Measurements from ENCODE around the gene SH3BP4. TPM values are rescaled to one million over a fixed set of nuclear protein-coding genes. Genes with fewer than 3 reads are reported as not detected.

Gene SH3BP4
- polyA plus RNA-seq, 2 of the 4 experiments (the other 2 are of a cell fraction): 22.6 to 35.7 TPM

DNA sequence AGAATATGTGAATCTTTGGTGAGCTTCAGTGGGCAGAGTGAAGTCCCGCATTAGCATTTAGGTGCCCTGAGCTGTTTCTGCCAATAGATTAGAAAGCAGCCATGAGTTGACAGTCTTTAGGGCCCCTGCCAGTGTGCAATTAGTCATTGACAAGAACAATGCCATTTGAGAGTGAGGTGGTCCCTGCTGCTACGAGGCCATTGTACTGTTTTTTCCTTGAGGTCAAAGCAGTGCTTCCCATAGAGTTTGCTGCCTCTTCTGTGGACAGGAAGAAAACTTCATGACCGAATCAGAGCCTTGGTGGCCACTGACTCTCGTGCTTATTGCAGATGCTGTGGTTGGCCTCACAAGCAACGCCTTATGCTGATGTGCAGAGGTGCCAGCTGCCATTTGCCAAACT lies 102.7 kb downstream of the SH3BP4 start:
- Histone ChIP-seq H3K4me1 (peaks cover 10% of the 10 kb centered on the region), H3K4me3 (no peak overlapping the region), H3K4me2 (no peak overlapping the region), H3K27ac (no peak overlapping the region), H3K9me3 (no peaks in the 10 kb centered on the region)
- ChIA-PET CTCF (interaction anchor here (0.7 to 2.1 kb wide), 5 partner anchors 12 to 503 kb away, joined by 3 to 6 read pairs (median 3); no protein-coding TSS in a partner anchor), POLR2A (no interaction called here)
- no peak for DNase-seq (ENCODE audit: low read depth in 1 of 2, low spot score in 1 of 2)
- no peak for ATAC-seq
- 85% methylated on average over 5 of the region's 5 CpGs for WGBS (ENCODE audit: missing lambda C conversion rate)
- no peak for FAIRE-seq
- TF ChIP-seq POLR2AphosphoS2 (conservative IDR thresholded peaks at IDR 0.05; ENCODE audit: low read length): no peak
- TF ChIP-seq ZFP36 (IDR thresholded peaks at IDR 0.05; ENCODE audit: borderline replicate concordance, partially characterized antibody): no peak
- no peak for TF ChIP-seq HOXB13 (CRISPR knock-in tag; IDR thresholded peaks at IDR 0.05; ENCODE audit: low read depth)
- TF ChIP-seq, protein P1, sequence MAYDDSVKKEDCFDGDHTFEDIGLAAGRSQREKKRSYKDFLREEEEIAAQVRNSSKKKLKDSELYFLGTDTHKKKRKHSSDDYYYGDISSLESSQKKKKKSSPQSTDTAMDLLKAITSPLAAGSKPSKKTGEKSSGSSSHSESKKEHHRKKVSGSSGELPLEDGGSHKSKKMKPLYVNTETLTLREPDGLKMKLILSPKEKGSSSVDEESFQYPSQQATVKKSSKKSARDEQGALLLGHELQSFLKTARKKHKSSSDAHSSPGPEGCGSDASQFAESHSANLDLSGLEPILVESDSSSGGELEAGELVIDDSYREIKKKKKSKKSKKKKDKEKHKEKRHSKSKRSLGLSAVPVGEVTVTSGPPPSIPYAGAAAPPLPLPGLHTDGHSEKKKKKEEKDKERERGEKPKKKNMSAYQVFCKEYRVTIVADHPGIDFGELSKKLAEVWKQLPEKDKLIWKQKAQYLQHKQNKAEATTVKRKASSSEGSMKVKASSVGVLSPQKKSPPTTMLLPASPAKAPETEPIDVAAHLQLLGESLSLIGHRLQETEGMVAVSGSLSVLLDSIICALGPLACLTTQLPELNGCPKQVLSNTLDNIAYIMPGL (CRISPR knock-in tag; IDR thresholded peaks at IDR 0.05; ENCODE audit: borderline replicate concordance): no peak
- TF ChIP-seq CEBPB (IDR thresholded peaks at IDR 0.05): no peak
- TF ChIP-seq TFCP2L1 (CRISPR knock-in tag; IDR thresholded peaks at IDR 0.05): no peak
- no peak for TF ChIP-seq FOSB (CRISPR knock-in tag; IDR thresholded peaks at IDR 0.05)
- no peak for TF ChIP-seq RFX5 (IDR thresholded peaks at IDR 0.05)
- no peak for TF ChIP-seq MYC (IDR thresholded peaks at IDR 0.05; ENCODE audit: borderline replicate concordance, low read length)
- TF ChIP-seq CBX2 (IDR thresholded peaks at IDR 0.05; ENCODE audit: borderline replicate concordance, low read depth): no peak
- no peak for TF ChIP-seq JUN (IDR thresholded peaks at IDR 0.05)
- no peak for TF ChIP-seq NFE2L2 (conservative IDR thresholded peaks at IDR 0.05; ENCODE audit: low read length)
- TF ChIP-seq, protein P2, sequence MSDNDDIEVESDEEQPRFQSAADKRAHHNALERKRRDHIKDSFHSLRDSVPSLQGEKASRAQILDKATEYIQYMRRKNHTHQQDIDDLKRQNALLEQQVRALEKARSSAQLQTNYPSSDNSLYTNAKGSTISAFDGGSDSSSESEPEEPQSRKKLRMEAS (IDR thresholded peaks at IDR 0.05): no peak
- TF ChIP-seq POLR2A (IDR thresholded peaks at IDR 0.05; ENCODE audit: low read length): no peak

DNA sequence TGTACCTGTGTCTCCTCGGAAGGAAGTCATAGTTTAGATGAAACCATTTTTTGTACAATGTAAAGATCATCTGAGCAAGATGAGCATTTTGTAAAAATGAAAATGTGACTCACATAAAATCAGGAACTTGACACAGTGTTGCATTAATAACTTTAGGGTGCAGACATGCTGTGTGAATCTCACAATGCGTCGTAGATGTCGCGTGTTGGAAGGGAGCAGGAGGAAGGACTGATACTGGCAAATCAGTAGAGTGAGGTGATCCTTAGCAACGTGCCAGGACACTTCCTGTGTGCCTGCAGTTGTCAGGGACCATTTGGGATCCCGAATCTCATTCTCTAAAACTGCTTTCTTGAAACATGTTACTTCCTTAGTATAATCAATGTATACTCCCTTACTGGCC lies 103.1 kb downstream of the SH3BP4 start:
- H3K27ac ChIP-seq: no peak overlapping the region
- CTCF ChIA-PET: interaction anchor here (0.7 to 2.1 kb wide), 7 partner anchors 13 to 510 kb away, joined by 3 to 8 read pairs (median 4); no protein-coding TSS in a partner anchor
- H3K9me3 ChIP-seq: no peaks in the 10 kb centered on the region
- FAIRE-seq: no peak
- DNase-seq (ENCODE audit: low read depth in 1 of 2, low spot score in 1 of 2): no peak
- 89% methylated on average over 7 of the region's 7 CpGs for WGBS (ENCODE audit: missing lambda C conversion rate)
- no peak for ATAC-seq
- H3K4me1 ChIP-seq: peaks cover 10% of the 10 kb centered on the region
- TF ChIP-seq TP53 (CRISPR knock-in tag; IDR thresholded peaks at IDR 0.05) (no peak), RARB (CRISPR knock-in tag; IDR thresholded peaks at IDR 0.05) (no peak), MYC (IDR thresholded peaks at IDR 0.05; ENCODE audit: borderline replicate concordance, low read length) (no peak), CBX2 (IDR thresholded peaks at IDR 0.05; ENCODE audit: borderline replicate concordance, low read depth) (no peak), RCOR1 (IDR thresholded peaks at IDR 0.05; ENCODE audit: low read depth, low read length) (no peak), MAFK (IDR thresholded peaks at IDR 0.05; ENCODE audit: partially characterized antibody) (no peak), HEYL (CRISPR knock-in tag; IDR thresholded peaks at IDR 0.05) (no peak), EHMT2 (IDR thresholded peaks at IDR 0.05; ENCODE audit: low read depth) (no peak), FOSB (CRISPR knock-in tag; IDR thresholded peaks at IDR 0.05) (no peak)
- TF ChIP-seq, protein P3, sequence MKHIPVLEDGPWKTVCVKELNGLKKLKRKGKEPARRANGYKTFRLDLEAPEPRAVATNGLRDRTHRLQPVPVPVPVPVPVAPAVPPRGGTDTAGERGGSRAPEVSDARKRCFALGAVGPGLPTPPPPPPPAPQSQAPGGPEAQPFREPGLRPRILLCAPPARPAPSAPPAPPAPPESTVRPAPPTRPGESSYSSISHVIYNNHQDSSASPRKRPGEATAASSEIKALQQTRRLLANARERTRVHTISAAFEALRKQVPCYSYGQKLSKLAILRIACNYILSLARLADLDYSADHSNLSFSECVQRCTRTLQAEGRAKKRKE (CRISPR knock-in tag; IDR thresholded peaks at IDR 0.05; ENCODE audit: low read depth): no peak
- TF ChIP-seq, protein P4, sequence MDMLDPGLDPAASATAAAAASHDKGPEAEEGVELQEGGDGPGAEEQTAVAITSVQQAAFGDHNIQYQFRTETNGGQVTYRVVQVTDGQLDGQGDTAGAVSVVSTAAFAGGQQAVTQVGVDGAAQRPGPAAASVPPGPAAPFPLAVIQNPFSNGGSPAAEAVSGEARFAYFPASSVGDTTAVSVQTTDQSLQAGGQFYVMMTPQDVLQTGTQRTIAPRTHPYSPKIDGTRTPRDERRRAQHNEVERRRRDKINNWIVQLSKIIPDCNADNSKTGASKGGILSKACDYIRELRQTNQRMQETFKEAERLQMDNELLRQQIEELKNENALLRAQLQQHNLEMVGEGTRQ (IDR thresholded peaks at IDR 0.05): no peak
- POLR2A ChIA-PET: no interaction called here
- no peak overlapping the region for H3K4me2 ChIP-seq
- no peak overlapping the region for H3K4me3 ChIP-seq

Data from A549 (cell line).